ENCODE data around the gene DHRS1. TPM values are rescaled to one million over a fixed set of nuclear protein-coding genes. Genes with fewer than 3 reads are reported as not detected.

Gene DHRS1
- total and polyA plus RNA-seq, 3 donors from 2014 or later = 19.2 to 24.6 (median 22.5) TPM

DNA sequence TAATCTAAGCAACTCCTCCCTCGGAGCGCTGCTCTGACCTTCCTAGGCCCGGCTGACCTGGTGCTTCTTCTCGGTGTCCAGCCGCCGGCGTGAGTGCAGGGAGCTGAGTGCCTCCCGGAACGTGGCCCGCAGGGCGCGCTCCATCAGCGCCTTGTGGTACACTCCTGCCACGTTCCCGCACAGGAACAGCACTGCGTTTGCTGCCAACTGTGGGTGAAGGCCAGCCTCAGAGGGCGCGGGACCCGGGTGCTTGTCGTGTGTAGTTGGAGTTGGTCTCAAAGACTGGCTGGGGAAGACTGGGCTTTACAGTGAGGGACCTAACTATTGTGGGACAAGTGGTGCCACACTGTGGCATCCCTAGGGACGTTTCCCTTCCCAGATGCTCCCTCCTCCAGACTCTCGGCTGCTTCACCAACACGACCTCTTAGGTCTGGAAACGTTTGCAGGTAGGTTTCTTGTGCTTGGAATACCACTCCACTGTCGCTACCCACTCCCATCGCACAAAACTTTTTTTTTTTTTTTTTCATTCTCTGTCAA, 32.2 kb upstream of the DHRS1 start:
- H3K27me3 ChIP-seq = no peaks in the 10 kb centered on the region
- DNase-seq = no peak
- TF ChIP-seq POLR2A (IDR thresholded peaks at IDR 0.05) = no peak
- TF ChIP-seq CTCF (IDR thresholded peaks at IDR 0.05) = no peak
- 43 to 49% methylated on average over 13 to 22 of the region's 26 CpGs for WGBS, 2 donors
- H3K4me1 ChIP-seq = peaks cover 21% of the 10 kb centered on the region
- H3K4me3 ChIP-seq = no peak overlapping the region
- H3K9me3 ChIP-seq = no peaks in the 10 kb centered on the region
- intact Hi-C loops (cut with DNase I; ENCODE audit: low total_unique reads) = loop anchor here (5.0 kb wide), 1 partner anchor 101 kb away; no protein-coding TSS in a partner anchor
- H3K36me3 ChIP-seq (ENCODE audit: low read depth, missing control alignments) = no peaks in the 10 kb centered on the region
- no peak overlapping the region for H3K27ac ChIP-seq

- no peak for DNase-seq
- peaks cover 21% of the 10 kb centered on the region for H3K4me1 ChIP-seq
- H3K27ac ChIP-seq = no peak overlapping the region
- intact Hi-C loops (cut with DNase I; ENCODE audit: low total_unique reads) = loop anchor here (5.0 kb wide), 1 partner anchor 101 kb away; no protein-coding TSS in a partner anchor
- no peaks in the 10 kb centered on the region for H3K27me3 ChIP-seq
- H3K36me3 ChIP-seq (ENCODE audit: low read depth, missing control alignments) = no peaks in the 10 kb centered on the region
- H3K4me3 ChIP-seq = no peak overlapping the region
- TF ChIP-seq POLR2A (IDR thresholded peaks at IDR 0.05) (no peak), CTCF (IDR thresholded peaks at IDR 0.05) (no peak)
- H3K9me3 ChIP-seq = no peaks in the 10 kb centered on the region
- WGBS, 2 donors = 89 to 91% methylated on average over 6 to 10 of the region's 10 CpGs
Measured at GRCh38 chr14:24330973-24331674, 31.5 kb upstream of the DHRS1 start.

DNA sequence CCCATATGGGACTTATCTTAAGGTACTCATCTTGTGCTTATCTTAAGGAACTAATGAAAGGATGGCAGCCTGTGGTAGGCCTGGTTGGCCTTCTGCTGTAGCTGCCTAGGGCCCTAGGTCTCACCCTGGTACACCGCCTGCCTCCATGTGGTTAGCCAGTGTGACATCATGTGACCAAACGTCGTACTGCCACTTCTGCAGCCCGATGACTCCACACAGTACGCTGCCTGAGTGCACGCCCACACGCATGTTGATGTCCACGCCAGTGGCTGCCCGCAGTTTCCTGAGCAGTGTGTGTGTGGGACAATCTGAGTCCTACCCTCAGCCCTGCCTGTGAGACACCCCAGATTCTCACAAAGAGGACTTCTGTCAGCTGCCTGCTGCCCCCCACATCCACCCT, 30.2 kb upstream of the DHRS1 start:
- no peak overlapping the region for H3K27ac ChIP-seq
- intact Hi-C loops (cut with DNase I; ENCODE audit: low total_unique reads) = loop anchor here (5.0 kb wide), 1 partner anchor 103 kb away; no protein-coding TSS in a partner anchor

DNA sequence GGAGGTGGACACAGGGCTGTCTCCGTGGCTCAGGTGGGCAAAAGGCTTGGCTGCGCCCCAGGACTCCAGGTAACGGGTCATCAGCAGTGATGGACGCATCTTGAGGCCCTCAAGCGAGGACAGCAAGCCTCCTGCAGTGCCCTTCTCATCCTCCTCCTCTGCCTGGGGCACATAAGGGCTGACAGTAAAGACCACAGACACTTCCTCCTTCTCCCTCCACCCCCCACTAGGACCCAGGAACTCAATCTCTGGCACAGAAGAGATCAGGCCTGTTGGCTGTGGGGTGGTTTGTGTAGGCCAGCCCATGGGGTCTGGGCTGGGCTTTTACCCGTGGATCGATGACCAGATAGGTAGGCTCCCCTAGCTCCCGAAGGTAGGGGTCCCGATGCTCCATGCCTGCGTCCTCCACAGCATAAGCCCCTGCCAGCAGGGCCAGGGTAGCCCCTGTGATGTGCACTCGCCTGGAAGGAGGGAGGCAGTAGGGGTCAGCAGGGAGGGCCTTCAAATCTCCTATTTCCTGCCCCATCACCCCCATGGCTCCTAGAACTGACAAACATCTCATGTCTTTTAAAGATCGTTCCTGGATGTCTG, 29.6 kb upstream of the DHRS1 start:
- intact Hi-C loops (cut with DNase I; ENCODE audit: low total_unique reads) = no loop called here
- Histone ChIP-seq H3K27me3 (no peaks in the 10 kb centered on the region), H3K9me3 (no peaks in the 10 kb centered on the region), H3K4me3 (no peak overlapping the region), H3K4me1 (peaks cover 10% of the 10 kb centered on the region), H3K27ac (no peak overlapping the region), H3K36me3 (ENCODE audit: low read depth, missing control alignments) (no peaks in the 10 kb centered on the region)
- DNase-seq = no peak
- 87% methylated on average over 12 of the region's 12 CpGs for WGBS, 2 donors
- TF ChIP-seq CTCF (IDR thresholded peaks at IDR 0.05) = no peak
- TF ChIP-seq POLR2A (IDR thresholded peaks at IDR 0.05) = no peak

More for the DNA sequence above, 30.2 kb upstream of the DHRS1 start:
- 81 to 95% methylated on average over 8 to 9 of the region's 9 CpGs for WGBS, 2 donors
- TF ChIP-seq CTCF (IDR thresholded peaks at IDR 0.05) (no peak), POLR2A (IDR thresholded peaks at IDR 0.05) (no peak)
- Histone ChIP-seq H3K36me3 (ENCODE audit: low read depth, missing control alignments) (no peaks in the 10 kb centered on the region), H3K4me1 (peaks cover 16% of the 10 kb centered on the region), H3K4me3 (no peak overlapping the region), H3K27me3 (no peaks in the 10 kb centered on the region), H3K9me3 (no peaks in the 10 kb centered on the region)
- DNase-seq = peak; percentile 46

All from testis (tissue), 3 donors.